Activated CD4-positive, alpha-beta T cell treated with anti-CD3 and anti-CD28 coated beads for 1 hour (primary cell): ENCODE measurements around the gene TASP1.
"Not testable (repeated sequence)": the region's sequence is repeated elsewhere in the genome, so short reads cannot be mapped to it uniquely, and the experiment has no call there.

Source experiments
- DNase-seq: peaks from one replicate; pipeline ENCODE4 v3.0.0-alpha.2; 2020

TASP1 gene

DNA sequence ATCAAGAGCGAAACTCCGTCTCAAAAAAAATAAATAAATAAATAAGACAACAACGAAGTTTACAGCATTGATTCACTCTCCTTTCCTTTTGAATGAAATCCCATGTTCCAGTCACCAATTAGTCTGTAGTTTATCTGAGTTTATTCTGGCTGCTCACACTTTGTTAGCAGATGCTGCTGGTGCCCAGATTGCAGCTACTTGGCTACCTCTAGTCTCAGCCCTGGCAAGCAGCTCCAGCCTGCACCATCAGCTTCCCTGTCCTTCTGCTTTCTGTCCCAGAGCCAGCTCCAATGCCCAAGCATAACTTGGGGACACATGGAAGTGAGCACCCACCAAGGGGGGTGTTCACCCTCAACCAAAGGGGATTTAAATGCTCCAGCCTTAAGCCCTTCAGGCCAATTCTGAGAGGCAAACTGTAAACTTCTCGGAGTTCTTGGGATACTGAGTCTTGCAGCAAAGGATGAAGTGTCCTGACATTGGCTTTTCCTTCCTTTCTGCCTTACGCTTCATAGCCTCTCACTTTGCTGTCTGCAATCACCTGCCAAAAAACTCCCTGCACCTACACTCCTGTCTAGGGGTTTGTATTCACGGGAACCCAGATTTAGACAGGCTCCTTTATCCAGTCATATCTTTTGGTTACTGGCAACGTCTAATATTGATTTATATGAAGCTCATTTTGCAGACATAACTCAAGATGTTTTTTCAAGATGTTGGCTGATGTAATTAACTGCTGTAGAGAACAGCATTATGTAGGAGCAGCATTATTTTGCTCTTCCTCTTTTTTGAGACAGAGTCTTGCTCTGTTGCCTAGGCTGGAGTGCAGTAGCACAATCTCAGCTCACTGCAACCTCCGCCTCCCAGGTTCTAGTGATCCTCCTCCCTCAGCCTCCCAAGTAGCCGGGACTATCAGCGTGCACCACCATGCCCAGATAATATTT is 9.8 kb upstream of the TASP1 start:
- no peak for DNase-seq

DNA sequence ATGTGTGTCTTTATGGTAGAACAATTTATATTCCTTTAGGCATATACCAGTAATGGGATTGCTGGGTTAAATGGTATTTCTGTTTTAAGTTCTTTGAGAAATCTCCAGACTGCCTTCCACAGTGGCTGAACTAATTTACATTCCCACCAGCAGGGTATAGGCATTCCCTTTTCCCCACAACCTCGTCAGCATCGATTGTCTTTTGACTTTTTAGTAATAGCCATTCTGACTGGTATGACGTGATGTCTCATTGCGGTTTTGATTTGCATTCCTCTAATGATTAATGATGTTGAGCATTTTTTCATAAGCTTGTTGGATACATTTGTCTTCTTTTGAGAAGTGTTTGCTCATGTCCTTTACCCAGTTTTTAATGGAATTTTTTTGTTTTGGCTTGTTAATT is 5.3 kb upstream of the TASP1 start:
- DNase-seq = no peak

DNA sequence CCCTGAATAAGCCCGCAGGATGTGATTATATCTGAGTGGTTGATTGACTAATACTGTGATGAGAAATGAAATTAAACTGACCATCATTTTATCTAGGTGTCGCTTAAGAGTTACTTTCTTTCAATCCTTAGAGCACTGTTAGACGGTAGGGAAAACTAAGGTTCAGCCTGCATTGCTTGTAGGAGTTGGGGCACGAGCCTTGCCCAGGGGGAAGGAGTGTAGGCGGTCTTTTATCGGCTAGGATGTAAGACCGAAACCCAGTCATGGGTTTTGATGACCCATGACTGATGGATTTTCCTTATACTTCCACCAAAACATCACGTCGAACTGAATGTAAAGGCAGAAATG is 392 bp upstream of the TASP1 start:
- no peak for DNase-seq

DNA sequence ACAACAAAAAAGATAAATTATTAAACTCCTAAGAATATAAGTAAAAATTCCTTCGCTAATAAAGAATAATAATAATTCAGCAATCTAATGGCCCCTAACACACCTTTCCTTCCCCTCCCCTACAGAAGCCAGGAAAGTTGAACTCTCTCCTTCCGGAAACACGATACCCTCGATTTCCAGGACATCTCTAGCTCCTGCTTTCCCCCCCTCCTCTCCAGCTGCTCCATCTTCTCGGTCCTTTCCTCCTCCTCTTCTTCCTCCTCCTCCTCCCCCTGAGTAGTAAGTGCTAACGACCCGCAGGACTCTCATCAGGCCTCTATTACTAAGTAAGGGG is 603 bp downstream of the TASP1 start:
- DNase-seq = no peak

DNA sequence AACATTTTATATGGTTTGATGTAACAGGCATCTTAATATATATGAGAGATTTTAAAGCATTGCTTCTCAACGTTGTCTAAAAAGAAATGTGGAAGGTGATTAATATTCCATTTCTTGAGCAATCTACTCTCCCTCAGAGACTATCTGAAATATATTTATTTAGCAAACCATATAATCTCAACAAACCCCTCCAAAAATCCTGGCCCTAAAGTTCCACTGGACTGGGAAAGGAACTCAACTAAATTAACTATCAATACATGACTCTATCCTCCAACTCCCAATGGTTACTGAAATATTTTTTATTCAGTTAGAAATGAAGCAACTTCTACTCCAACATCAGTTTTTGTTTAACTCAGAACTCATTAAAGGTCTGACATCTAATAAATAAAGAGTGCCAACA is 6.3 kb downstream of the TASP1 start:
- DNase-seq = no peak

DNA sequence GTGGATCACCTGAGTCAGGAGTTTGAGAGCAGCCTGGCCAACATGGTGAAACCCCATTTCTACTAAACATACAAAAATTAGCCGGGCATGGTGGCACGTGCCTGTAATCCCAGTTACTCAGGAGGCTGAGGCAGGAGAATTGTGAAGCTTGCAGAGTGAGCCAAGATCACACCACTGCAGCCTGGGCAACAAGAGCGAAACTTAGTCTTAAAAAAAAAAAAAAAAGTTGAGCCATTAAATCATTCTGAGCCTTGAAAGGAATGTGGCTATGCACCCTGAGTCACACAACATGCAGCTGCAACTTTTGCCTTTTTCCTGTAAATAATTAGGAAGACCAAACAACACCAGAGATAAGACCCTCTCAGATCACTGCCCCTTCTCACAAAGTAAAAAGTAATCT is 11.2 kb downstream of the TASP1 start:
- not testable (repeated sequence) for DNase-seq

DNA sequence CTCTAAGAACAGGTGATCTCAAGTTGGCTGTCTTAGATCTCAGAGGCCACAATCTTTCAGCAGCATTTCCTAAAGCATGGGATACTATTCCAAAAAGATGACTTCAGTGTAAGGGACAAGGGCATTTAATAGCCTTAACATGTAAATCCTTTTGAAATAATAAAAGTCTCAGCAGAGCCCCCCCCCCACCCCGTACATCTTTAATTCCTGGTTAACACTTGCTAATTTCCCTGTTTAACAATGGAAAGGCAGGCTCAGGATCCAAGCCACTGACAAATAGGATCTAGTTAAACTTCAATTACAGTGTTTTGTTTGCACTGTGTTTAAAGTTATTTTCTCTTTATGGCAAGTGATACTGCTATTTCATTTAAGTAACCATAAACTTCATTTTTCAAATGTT is 12.0 kb downstream of the TASP1 start:
- no peak for DNase-seq

DNA sequence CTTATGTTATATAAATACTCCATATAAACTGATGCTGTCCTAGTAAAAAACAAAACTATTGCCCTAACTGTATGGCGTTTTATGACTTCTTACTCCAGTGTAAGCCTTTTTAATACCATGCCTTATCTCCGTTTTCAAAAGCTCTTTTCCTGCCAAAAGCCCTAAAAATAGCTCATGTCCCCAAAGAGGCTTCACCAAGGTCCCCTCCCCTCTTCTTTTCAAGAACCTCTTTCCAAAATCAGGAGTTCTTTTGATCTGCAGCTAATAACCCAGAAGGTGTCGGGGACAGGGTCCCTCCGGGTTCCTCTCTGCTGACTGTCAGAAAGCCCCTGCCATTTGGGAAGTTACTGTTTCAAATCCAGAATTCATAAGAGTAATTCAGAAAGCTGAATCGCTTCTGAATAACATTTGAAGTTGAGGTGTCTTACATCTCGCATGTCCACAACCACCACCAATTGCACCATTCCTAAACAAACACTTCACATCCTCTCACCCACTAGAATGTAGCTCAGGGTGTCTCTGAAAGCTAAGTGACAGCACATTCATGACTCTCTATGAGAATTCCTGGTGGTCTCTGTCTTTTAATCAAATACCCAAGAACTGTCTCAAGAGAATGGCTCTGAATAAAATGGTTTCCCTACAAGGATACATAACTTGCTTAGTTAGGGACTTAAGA is 13.3 kb downstream of the TASP1 start:
- no peak for DNase-seq

DNA sequence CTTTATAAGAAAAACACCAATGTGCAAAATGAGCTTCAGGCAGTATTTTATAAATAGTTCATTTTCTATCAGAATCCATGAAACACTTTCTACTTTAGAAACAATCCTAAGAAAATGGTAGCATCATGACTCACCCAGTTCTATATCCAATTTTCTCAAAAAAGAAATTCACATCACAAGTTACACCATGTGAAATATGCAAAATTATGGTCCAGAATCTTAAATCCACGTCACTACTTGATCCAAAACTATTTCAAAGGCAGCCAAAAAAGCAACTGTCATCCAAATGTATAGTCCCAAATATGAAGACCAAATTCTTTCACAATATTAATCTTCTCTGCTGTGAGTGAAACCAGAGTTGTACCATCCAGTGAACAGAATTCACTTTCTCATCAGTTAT is 19.3 kb downstream of the TASP1 start:
- DNase-seq = not testable (repeated sequence)

DNA sequence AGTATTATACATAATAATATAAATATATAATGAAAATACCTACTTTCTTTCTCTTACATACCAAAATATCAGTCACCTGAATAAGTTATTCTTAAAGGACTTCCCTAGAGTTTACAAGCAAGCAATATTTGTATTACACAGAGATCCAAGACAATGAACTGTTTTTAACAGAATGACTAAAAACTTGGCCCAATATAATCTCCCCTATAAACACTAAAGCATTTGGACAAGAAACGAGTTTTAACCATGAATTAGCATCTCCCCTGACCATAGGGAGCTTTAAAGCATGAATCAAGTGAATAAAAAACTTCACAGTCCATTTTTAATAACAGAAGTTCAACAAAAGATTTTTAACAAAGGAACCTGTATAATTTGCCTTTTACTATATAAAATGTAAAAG is 20.3 kb downstream of the TASP1 start:
- DNase-seq = not testable (repeated sequence)

DNA sequence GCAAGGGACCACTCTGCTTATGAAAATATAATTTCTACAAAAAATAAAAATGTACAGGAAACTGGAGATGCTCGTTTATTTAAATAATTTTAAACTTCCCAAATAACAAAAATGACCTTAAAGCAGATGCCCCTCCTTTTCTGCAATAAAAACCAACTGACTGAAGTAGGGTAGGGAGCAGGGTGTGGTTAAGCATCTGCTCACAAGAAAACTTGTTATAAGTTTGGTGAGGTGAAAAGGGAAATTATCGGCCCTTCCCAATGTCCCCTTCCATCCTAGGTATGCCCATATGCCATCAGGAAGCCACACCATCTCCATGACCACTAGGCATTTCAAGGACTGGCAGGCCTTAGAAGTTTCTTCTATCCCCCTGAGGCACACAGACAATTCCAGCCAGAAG is 21.1 kb downstream of the TASP1 start:
- not testable (repeated sequence) for DNase-seq

DNA sequence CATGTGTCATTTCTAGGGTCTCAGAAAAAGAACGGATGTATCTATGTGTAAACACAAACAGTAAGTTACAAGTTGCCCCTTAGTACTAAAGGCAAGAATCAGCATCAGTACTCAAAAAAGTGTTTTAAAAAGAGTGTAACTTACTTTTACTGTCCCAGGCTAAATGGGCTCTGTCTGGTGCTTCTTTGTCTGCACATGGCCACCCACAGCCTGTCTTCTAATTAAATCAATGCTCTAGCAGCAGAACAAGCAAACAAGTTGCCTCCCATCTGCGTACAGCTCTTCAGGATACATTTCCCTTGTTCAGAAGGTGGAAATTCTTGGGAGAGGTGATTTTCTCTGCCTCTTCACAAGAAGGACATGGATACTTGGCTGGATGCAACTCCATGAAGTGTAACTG is 22.0 kb downstream of the TASP1 start:
- DNase-seq = not testable (repeated sequence)

DNA sequence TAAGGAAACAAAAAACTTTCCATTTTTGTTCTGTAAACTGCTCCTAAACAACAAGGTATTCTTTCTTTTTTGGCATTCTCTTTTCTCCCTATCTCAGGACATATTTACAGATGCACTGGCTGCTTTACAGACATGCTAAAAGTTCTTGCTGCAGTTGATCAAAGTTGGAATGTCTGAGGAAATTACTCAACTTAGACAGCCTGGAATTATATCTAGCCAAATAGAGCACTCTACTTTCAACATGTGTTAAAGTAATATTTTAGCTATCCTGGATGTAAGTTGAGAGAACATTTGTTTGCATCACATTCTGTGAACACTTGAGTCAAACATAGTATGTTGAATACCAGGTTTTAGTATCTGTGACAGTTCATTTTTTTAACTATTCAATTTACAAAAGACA is 24.8 kb downstream of the TASP1 start:
- DNase-seq = no peak

DNA sequence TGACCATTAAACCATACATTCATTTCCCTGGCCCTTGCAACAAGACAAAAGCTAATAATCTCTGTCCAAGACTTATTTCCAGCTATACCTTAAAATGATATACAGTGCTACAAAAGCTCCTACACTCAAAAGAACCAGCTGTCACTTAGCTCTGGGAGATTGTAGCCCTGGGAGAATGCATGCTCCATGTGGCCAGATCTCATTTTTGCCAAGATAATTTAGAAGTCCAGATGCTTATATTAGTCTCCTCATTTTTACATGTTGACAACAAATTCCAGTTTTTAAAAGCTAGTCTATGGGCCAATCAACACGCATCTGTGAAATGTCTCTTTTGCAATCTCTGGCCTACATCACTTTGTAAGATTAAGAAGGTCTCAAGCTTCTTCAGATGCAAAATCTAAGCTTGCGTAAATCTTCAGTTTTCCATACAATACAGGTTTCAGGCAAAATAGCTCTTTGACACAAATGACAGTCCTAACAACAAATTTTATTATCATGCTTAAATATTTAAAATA is 27.1 kb downstream of the TASP1 start:
- DNase-seq = no peak

DNA sequence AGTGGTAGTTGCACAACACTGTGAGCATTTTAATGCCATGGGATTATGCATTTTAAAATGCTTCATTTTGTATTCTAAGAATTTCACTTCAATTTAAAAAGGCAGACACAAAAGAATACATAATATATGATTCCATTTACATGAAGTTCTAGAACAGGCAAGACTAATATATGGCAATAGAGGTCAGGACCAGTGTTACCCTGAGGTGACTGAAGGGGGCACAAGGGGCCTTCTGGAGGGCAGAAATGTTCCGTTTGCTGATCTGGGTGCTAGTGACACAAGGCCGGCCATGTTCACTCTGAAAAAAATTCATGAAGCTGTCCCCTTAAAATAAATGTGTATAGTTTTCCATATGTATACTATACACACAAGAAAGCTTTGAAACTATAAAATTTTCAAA is 28.5 kb downstream of the TASP1 start:
- DNase-seq = no peak

DNA sequence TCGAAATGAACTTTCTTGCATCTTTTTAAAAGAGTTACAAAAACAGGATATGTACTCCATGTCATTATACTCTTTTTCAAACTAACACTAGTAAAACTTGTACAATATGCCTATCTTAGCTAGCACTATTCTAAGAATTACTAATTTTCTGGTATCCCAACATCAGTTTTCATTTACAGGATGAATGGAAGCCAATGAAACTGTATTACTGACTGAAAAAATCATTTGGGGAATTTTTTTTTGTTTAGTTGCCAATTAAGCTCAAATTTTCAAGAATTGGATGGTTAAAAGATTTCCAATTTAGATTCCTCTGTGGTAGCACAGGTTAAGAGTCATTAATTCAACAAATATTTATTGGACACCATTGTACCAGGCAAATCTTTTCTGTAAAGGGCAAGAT is 30.7 kb downstream of the TASP1 start:
- DNase-seq = no peak

DNA sequence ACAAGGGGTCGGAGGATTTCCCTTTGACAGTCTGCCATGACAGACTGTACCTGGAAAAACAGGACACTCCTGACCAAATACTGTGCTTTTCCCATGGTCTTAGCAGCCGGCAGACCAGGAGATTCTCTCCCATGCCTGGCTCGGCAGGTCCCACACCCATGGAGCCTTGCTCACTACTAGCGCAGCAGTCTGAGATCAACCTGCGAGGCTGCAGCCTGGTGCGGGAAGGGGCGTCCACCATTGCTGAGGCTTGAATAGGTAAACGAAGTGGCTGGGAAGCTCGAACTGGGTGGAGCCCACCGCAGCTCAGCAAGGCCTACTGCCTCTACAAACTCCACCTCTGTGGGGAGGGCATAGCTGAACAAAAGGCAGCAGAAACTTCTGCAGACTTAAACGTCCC is 45.3 kb downstream of the TASP1 start:
- not testable (repeated sequence) for DNase-seq

DNA sequence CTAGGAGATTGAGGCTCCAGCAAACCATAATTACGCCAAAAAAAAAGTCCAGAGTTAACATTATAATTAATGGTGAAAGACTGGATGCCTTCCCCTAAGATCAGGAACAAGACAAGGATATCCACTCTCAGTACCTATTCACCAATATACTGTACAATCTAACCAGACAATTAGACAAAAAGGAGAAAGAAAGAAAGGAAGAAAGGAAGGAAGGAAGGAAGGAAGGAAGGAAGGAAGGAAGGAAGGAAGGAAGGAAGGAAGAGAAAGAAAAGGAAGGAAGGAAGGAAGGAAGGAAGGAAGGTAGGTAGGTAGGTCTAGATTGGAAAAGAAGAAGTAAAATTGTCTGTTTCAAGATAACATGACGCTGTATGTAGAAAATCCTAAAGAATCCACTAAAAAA is 50.7 kb downstream of the TASP1 start:
- DNase-seq = no peak

DNA sequence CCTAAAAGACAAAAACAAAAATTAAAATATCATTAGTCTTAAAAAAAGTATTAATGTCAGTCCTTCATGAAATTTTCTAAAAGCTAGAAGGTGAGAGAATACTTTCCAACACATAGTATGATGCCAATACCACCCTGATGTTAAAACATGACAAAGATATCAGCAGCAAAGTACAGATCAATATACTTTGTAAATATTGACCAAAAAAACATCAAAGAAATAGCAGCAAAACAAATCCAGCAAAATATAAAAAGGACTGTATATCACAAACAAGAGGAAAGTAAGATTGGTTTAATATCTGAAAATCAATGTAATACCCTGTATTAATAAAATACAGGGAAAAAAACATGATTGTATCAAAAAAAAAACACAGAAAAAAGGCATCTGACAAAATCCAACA is 51.4 kb downstream of the TASP1 start:
- no peak for DNase-seq

DNA sequence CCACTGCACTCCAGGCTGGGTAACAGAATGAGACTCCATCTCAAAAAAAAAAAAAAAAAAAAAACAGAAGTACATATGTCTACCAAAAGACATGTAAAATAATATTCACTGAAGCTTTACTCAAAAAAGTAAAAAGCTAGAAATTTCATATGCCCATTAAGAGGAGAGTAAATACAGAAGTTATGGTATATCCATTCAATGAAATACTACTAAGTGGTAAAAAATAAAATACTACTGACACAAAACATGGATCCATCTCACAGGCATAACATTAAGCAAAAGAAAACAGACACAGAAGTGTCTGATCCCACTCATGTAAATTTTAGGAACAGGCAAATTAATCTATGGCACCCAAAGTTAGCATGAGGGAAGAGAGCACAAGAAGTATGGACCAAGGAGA is 52.6 kb downstream of the TASP1 start:
- no peak for DNase-seq

DNA sequence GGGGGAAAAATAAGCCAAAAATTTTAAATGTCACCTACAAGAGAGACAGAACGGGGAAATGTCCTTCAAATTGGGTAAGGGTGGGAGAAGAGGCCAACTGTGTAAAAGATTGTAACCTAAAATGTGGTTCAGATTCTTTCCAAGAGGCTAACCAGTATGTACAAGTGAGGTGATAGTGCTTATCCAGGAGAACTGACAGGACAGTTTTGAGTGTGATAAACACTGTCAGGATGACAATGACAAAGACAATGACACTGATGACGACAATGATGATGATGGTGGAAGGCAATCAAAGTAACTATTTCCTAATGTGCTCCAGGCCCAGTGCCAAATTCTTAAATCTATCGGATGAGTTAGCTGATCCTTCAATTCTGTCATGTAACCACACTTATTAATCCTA is 57.3 kb downstream of the TASP1 start:
- DNase-seq = no peak

DNA sequence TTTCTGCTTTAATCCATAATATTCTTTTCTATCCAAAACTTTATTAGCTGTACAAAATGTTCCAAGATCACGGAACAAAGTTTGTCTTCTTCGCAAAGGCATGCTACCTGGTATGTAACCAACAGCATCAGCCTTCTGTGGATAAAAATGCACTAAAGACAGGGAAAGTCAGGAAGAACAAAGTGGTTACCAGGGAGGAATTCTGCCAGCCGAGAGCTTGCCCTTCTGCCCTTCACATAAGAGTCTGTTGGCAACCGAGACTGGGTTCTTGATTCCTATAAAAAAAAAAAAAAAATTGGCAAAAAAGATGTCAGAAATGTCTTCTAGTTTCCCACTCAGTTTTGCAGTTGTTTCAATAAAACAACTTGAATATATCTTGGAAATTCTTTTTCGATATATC is 58.0 kb downstream of the TASP1 start:
- no peak for DNase-seq

DNA sequence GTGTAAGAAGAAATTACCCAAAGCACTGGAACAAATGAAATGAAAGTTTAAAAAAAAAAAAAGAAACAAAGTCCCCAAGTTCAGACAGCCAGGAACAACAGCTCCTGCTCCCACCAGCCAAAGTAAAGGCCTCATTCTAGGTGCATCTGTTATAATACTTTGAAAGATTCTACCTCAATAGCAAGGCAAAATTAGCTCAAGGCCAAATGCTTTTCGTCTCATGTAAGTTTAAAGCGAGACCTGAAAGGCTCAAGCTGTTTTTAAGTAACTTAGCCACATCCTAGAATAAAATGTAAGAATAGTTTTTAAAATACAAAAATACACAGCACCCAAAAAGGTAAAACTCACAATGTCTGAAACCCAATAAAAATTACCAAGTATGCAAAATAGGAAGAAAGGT is 64.7 kb downstream of the TASP1 start:
- DNase-seq = no peak

DNA sequence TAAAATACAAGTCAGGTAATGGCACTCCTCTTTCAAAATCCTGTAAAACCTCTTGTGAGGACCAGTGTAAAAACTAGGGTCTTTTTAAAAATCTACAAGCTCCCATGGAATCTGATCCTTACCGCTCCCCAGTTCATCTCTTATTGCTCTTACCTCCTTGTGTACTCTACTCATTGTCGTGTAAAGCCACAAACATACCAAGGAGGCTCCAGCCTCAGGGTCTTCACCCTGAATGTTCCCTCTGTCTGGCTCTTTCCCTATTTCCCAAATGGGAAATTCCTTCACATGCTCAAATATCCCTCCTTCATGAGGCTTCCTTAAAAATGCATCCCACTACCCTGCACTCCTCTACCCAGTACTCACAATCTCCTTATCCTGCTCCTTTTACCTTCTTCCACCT is 67.1 kb downstream of the TASP1 start:
- DNase-seq = no peak

DNA sequence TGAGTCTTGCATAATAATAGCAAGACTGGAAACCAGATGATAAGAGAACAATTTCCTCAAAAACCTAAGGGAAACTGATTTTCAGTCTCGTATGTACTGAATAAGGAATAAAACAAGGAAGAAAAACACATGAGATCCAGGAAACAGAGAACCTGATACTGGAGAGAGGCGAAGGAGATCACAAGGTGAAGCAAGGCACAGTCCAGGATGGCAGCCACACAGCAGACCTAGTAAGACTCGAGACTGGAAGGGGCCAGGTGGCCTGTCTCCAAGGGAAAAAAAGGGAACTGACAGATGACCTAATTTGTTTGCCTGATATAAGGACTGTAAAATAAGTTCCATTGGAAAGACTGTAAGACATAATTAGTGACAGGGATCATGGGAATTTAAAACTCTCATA is 71.1 kb downstream of the TASP1 start:
- DNase-seq = no peak
